Neutrophil (primary cell): ENCODE measurements around the gene POC1A.
"Not testable (repeated sequence)": the region's sequence is repeated elsewhere in the genome, so short reads cannot be mapped to it uniquely, and the experiment has no call there.

Experiments used
- H3K27ac ChIP-seq: fragments of 200-600 bp; sonication (generic); 2 replicates; pipeline ENCODE4 v1.5.1; 2016; ENCODE audit warnings: mild to moderate bottlenecking, moderate library complexity
- H3K27me3 ChIP-seq: fragments of 200-600 bp; sonication (generic); 2 replicates; pipeline ENCODE4 v1.6.0; 2016; ENCODE audit warnings: mild to moderate bottlenecking
- H3K36me3 ChIP-seq: fragments of 200-600 bp; sonication (generic); 2 replicates; pipeline ENCODE4 v1.5.1; 2017
- H3K4me1 ChIP-seq, 2 experiments: fragments of 200-600 bp in 1 of 2; sonication (generic) in 1 of 2; 1 replicate in 1 of 2; 2 replicates in 1 of 2; pipeline versions ENCODE4 v1.5.1 to v1.6.1; 2013 to 2016; ENCODE audit warnings: low read depth in 1 of 2, low read length in 1 of 2, mild to moderate bottlenecking in 1 of 2, moderate library complexity in 1 of 2; ENCODE audit not compliant: control insufficient read depth in 1 of 2, insufficient read depth in 1 of 2
- H3K4me3 ChIP-seq, 2 experiments: fragments of 200-600 bp in 1 of 2; sonication (generic) in 1 of 2; 1 replicate in 1 of 2; 2 replicates in 1 of 2; pipeline ENCODE4 v1.5.1; 2013 to 2016; ENCODE audit warnings: low read depth in 1 of 2, low read length in 1 of 2, mild to moderate bottlenecking in 1 of 2, moderate library complexity in 1 of 2
- H3K9me3 ChIP-seq: fragments of 200-600 bp; sonication (generic); 2 replicates; pipeline ENCODE4 v1.5.1; 2016
- TF ChIP-seq, protein P1 (sequence below): fragments of 200-600 bp; sonication (generic); IDR thresholded peaks from 2 replicates; pipeline ENCODE4 v1.5.1; 2016; ENCODE audit warnings: antibody characterized with exemption

POC1A gene

DNA sequence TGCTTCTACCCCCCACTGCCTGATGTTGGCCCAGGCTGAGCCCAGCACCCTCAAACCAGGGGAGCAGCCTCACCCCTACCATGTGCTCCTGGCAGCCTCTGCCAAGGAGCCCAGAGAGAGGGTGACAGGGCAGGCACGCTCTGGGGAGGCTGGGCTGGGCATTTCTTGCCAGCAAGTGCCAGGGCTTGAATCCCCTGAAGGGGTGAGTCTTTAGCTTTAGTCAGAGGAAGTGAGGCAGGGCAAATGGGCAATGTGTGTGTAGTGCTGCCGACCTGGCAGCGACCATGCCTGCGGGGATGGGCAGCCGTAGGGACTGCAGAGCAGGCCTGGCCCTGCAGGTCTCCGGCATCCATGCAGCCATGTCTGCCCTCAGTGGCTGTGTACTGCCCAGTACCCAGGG, 116.0 kb downstream of the POC1A start:
- Histone ChIP-seq H3K9me3 (no peaks in the 10 kb centered on the region), H3K4me3 (no peak overlapping the region), H3K27ac (no peak overlapping the region), H3K4me1 (no peaks in the 10 kb centered on the region), H3K36me3 (no peaks in the 10 kb centered on the region), H3K27me3 (no peaks in the 10 kb centered on the region)
- TF ChIP-seq, protein P1, sequence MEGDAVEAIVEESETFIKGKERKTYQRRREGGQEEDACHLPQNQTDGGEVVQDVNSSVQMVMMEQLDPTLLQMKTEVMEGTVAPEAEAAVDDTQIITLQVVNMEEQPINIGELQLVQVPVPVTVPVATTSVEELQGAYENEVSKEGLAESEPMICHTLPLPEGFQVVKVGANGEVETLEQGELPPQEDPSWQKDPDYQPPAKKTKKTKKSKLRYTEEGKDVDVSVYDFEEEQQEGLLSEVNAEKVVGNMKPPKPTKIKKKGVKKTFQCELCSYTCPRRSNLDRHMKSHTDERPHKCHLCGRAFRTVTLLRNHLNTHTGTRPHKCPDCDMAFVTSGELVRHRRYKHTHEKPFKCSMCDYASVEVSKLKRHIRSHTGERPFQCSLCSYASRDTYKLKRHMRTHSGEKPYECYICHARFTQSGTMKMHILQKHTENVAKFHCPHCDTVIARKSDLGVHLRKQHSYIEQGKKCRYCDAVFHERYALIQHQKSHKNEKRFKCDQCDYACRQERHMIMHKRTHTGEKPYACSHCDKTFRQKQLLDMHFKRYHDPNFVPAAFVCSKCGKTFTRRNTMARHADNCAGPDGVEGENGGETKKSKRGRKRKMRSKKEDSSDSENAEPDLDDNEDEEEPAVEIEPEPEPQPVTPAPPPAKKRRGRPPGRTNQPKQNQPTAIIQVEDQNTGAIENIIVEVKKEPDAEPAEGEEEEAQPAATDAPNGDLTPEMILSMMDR: no peak

DNA sequence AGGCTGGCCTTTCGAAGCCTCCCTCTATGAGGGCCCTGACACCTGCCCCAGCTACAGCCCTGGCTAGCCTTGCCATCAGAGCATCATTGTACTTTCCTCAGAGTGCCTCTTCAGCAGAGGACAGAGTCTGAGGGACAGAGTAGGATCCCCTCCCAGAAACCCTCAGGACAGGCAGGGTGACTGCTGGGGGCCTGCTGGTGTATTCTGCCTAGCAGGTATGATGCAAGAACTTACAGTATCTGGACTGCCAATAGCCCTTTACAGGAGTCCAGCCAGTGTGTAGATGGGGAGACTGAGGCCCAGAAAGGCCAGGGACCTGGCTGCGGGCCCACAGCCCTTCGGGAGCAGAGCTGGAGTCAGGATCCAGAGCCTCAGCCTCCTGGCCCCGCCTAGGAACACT, 116.9 kb downstream of the POC1A start:
- no peaks in the 10 kb centered on the region for H3K27me3 ChIP-seq
- TF ChIP-seq, protein P1: no peak
- no peaks in the 10 kb centered on the region for H3K4me1 ChIP-seq
- no peak overlapping the region for H3K27ac ChIP-seq
- no peaks in the 10 kb centered on the region for H3K36me3 ChIP-seq
- no peaks in the 10 kb centered on the region for H3K9me3 ChIP-seq
- H3K4me3 ChIP-seq: no peak overlapping the region

DNA sequence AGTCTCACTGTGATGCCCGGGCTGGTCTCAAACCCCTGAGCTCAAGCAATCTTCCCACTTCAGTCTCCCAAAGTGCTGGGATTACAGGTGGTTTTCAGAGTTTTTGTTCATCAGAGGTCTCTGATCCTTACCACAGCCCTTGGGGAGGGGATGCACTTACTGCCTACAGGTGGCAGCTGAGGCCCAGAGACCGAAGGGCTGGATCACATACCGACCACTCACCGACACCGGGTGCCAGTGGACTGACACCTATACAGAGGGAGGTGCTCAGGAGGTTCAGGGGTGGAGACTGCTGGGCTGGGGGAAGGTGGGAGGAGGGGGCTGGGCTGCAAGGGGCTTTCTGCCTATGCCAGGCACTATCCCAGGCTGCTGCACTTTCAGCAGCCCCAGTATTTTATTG, 117.4 kb downstream of the POC1A start:
- Histone ChIP-seq H3K27me3 (no peaks in the 10 kb centered on the region), H3K4me1 (no peaks in the 10 kb centered on the region), H3K9me3 (no peaks in the 10 kb centered on the region), H3K27ac (no peak overlapping the region), H3K4me3 (no peak overlapping the region), H3K36me3 (no peaks in the 10 kb centered on the region)
- TF ChIP-seq, protein P1: no peak

DNA sequence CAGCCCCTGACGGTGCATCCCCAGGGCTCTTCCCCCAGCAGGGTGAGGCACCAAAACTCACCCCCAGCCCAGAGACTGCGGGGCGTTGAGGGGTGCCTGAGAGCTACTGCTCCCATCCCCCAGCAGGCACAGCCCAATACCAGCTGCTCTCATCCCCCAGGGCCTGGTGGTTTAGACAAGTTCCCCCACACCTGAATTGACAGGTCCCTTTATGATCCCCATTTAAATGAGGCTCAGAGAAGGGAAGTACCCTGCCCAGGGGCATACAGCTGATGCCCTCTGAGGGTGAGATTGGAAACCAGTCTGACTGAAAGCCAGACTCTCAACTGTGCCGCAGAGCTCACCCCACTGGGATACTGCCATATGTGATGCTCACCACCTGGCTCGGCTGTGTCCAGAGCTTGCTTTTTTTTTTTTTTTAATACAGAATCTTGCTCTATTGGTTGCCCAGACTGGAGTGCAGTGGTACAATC, 118.0 kb downstream of the POC1A start:
- H3K4me3 ChIP-seq: no peak overlapping the region
- no peaks in the 10 kb centered on the region for H3K9me3 ChIP-seq
- no peaks in the 10 kb centered on the region for H3K36me3 ChIP-seq
- H3K4me1 ChIP-seq: no peaks in the 10 kb centered on the region
- no peaks in the 10 kb centered on the region for H3K27me3 ChIP-seq
- H3K27ac ChIP-seq: no peak overlapping the region
- TF ChIP-seq, protein P1: no peak

DNA sequence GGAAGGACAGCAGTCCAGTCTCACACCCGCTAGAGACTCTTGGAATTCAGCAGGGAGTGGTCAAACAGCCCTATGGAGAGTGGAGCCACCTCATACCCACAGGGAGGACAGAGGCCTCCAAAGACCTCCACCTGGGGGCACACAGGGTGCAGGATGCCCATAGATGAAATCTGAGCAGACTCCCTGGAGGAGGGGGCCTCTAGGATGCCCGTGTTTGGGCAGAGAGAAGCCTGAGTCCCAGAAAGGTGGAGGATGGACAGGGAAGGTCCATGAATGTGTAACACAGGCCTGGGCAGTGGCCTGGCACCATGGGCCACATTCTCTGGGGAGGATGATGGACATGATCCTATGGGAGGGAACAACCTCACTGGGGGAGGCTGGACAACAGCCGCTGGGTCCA, 119.6 kb downstream of the POC1A start:
- Histone ChIP-seq H3K27ac (no peak overlapping the region), H3K4me3 (no peak overlapping the region), H3K9me3 (no peaks in the 10 kb centered on the region), H3K4me1 (no peaks in the 10 kb centered on the region), H3K36me3 (no peaks in the 10 kb centered on the region), H3K27me3 (no peaks in the 10 kb centered on the region)
- TF ChIP-seq, protein P1: no peak

DNA sequence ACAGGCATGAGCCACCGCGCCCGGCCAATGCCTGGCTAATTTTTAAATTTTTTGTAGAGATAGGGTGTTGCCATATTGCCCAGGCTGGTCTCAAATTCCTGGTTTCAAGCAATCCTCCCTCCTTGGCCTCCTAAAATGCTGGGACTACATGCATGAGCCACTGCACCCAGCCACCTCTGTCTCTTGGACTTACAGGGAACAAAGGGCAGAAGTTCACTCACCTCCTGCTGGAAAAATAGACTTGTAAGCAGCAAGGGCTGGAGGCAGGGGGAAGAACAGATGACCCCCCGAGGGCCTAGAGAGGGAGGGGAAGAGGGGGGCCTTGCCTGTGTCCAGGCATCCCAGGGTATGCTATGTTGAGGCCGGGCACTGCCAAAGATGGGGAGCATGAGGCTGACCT, 120.0 kb downstream of the POC1A start:
- TF ChIP-seq, protein P1: no peak
- Histone ChIP-seq H3K4me1 (no peaks in the 10 kb centered on the region), H3K9me3 (no peaks in the 10 kb centered on the region), H3K4me3 (no peak overlapping the region), H3K36me3 (no peaks in the 10 kb centered on the region), H3K27ac (no peak overlapping the region), H3K27me3 (no peaks in the 10 kb centered on the region)

DNA sequence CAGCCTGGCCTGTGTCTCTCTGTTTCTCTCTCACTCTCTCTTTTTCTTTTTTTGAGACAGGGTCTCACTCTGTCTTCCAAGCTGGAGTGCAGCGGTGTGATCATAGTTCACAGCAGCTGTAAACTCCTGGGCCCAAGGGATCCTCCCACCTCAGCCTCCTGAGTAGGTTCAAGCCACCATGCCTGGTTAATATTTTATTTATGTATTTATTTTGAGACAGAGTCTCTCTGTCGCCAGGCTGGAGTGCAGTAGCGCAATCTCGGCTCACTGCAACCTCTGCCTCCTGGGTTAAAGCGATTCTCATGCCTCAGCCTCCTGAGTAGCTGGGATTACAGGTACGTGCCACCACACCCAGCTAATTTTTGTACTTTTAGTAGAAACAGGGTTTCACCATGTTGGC, 120.5 kb downstream of the POC1A start:
- not testable (repeated sequence) for H3K27me3 ChIP-seq, H3K4me1 ChIP-seq, H3K4me3 ChIP-seq, H3K36me3 ChIP-seq, H3K27ac ChIP-seq, H3K9me3 ChIP-seq
